GDM1 (cell line): Measurements from ENCODE around the gene FANCC.

Source experiments
- DNase-seq: peaks from one replicate; lab custom pipeline; 2025; lab: John Stamatoyannopoulos, UW

FANCC gene

DNA sequence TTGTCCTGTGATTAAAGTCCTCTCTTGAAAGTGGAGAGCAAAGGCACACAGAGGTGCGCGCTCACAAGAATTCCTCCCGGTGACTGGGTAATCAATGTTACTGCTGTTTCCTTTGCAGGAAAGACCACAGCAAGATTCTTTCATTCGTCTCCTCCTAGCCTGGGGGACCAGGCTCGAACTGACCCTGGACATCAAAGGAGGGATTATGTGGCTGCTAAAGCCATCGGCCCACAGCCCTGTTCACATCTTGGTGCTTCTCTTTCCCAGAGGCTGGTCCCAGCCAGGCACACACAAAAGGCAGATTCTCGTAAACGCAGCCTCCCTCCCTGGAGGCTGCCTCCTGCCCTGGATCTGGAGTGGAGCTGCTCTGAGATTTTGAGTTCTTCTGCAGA, 230.9 kb downstream of the FANCC start:
- DNase-seq: no peak

GRCh38 chr9:95085861-95086563, 231.5 kb downstream of the FANCC start:
- no peak for DNase-seq

DNA sequence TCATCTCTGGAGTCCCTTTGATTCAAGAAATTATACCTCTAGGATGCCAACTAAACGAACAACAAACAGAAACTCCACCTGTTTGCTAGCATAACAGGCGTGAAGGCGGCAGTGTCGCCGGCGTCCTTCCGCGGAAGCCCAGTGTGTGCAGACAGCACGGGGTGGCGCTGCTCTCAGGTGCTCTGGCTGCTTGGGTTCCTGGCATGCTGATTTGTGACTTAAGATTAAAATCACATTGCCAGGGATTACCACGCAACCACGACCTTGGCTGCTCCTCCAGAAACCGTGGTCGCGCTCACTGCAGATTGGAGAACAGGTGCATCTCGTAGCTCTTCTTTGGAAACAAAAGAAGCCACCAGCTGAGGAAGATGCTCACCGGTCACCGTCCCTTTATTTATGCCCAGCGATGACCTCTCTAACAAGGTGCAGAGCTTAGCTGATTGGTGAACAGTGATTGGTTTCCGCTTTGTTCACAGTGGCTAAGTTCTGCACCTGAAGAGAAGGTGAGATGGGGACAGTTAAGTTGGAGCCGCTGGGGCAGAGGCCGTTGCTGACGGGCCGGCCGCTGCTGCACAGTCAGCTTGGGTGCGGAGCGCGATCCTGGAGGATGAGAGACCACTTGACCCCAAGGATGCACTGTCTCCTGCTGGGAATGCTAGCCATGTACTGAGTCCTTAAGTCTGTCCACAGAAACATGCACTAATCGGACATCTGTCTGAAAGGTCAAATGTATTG, 232.3 kb downstream of the FANCC start:
- DNase-seq: no peak

GRCh38 chr9:95084254-95084934, 233.1 kb downstream of the FANCC start:
- DNase-seq: no peak

DNA sequence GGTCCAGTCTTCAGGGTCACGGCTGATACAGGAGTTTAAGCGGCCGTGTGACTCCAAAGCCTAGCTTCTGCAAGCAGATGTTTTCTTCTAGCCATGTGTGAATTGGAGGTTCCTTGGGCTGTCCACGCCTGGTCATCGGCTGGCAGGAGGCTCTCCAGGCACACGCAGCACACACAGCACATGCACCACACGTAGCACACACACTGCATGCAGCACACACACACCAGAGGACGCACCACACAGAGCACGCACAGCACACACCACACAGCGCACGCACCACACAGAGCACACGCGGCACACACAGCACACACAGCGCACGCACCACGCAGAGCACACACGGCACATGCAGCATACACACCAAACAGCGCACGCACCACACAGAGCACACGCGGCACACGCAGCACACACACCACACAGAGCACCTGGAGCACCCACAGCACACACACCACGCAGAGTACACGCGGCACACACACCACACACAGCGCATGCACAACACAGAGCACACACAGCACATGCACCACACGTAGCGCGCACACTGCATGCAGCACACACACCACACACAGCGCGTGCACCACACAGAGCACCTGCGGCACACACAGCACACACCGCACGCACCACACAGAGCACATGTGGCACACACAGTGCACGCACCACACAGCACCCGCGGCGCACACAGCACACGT, 234.3 kb downstream of the FANCC start:
- DNase-seq: no peak

GRCh38 chr9:95082401-95083084, 235.0 kb downstream of the FANCC start:
- no peak for DNase-seq

DNA sequence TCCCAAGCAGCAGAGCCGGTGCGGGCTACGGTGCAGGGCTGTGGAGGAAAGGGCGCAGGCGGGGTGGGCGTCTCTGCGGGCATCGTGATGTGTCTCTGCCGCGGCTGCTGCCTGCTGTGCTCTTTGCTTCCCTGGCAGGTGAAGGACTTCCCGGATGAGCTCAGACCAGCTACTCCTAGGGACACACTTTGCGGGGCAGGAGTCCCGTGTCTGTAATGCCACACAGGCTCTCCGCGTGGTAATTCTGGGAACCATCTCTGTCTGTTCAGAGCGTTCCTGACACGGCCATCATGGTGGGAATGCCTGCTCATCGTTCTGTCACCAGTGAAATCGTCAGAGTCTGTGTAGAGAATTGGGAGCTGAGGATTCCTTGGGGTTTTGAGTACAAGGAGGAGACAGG, 235.5 kb downstream of the FANCC start:
- DNase-seq: no peak

GRCh38 chr9:95080961-95081647, 236.4 kb downstream of the FANCC start:
- DNase-seq: no peak

DNA sequence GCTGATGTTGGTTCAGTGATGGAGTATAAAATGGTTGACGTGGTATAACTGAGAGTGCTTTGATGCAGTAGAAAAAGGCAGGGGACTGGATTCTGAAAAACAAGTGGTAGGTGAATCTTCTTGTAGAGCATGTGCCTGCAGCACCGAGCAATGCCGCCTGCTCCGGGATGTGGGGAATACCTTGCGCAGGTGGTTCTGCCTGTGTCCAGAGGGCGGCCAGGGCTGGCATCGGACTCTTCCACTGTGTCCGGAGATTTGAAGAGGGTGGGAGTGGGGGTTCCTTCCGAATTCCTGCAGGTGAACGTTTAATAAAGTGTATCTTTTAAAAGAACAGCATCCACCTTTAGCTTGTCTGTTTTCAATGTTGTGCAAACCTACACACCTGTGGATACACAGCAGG, 238.0 kb downstream of the FANCC start:
- no peak for DNase-seq

DNA sequence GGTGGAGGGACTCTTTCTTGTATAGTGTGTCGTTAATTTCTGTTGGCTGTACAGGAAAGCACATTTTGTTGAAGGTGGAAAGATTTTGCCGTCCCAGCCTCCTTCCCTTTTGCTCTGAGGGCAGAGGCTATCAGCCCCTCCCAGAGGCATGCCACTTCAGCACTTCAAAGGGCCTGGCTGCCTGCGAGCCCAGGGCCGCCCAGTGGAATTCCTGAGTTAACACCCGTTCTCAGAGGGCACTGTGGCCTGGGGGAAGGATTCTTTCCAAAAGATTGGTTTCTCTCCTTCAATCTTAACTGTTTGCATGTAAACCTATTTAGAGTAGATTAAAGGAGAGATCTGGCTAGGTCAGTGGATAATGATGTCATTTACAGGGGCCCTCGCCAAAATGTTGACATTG, 238.6 kb downstream of the FANCC start:
- DNase-seq: no peak

GRCh38 chr9:95078511-95078910, 239.0 kb downstream of the FANCC start:
- no peak for DNase-seq

DNA sequence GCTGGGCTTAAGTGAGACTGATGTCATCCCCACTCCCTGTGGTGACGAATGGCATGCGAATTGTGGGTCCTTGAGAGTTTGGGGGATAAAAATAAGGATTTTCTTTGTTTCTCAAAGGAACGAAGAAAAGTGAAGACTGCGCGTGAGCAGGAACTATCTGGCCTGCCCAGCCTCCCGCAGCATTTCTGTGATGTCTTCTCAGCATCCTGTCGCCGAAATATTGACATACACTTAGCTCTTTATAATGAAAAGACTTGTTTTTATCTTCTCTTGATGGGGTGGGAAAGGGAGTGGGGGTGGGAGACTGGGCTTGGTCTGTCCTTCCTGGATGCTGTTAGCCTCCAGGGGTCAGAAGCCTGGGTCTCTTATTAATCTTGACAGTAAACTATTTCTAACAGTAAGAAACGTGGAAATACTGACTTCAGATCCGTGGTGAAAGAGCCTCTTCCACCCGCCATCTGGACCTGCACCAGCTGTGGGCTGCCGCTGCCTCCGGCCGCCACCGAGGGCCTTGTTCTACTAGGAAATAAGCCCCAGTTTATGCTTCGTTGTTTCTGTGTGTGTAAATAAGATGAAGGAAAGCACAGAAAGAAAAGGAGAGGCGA, 239.6 kb downstream of the FANCC start:
- no peak for DNase-seq

GRCh38 chr9:95077053-95077765, 240.3 kb downstream of the FANCC start:
- DNase-seq: no peak

DNA sequence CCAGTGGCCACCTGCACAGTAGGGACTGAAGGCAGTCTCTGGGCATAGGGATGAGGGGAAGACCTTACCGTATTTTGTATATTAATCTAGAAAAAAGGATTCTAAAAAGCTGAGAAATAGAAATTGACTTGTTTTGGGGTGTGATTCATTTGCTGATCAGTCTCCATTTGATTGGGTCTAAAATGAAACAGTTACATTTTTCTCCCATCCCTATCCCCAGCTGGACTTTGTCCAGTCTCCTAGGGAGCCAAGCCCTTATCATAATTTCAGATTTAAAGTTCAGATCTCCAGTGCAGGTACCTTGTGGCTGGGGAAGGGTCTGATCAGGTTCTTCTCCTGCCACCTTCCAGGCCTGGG, 240.8 kb downstream of the FANCC start:
- DNase-seq: no peak

DNA sequence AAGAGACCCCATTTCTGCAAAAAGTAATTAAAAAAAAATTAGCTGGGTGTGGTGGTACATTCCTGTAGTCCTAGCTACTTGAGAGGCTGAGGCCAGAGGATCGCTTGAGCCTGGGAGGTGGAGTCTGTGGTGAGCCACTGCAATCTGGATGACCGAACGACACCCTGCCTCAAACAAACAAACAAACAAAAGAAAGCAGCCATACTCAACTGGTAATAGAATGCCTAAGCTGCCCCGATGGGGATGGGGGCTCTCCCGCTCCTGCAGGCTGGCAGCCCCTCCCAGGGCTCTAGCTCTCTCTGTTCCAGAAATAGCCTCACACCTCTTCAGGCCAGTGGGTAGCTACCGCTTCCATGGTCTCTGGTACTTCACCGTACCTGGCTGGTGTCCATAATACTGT, 241.8 kb downstream of the FANCC start:
- no peak for DNase-seq

GRCh38 chr9:95074632-95075031, 242.9 kb downstream of the FANCC start:
- DNase-seq: no peak

DNA sequence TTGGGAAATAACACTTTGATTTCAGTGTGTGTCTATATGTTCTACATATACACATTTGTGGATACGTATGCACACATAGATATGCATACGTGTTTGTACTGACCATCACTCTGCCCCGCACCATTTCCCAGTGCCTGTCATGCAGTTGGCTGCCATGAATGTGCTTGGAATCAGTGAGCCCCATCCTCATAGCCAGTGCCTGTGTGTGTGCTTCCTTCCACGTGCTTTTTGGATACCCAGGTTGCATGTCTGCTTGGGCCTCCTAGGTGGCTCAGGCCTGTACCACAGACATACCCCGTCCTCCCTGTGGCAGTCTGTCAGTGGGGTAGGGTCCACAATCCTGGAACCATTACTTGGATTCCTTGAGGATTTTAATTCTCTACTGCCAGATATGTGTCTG, 243.6 kb downstream of the FANCC start:
- DNase-seq: no peak

- DNase-seq: no peak
These were observed 244.4 kb downstream of the FANCC start for GRCh38 chr9:95073042-95073607.

- no peak for DNase-seq
These were observed 245.6 kb downstream of the FANCC start for GRCh38 chr9:95071925-95072324.

DNA sequence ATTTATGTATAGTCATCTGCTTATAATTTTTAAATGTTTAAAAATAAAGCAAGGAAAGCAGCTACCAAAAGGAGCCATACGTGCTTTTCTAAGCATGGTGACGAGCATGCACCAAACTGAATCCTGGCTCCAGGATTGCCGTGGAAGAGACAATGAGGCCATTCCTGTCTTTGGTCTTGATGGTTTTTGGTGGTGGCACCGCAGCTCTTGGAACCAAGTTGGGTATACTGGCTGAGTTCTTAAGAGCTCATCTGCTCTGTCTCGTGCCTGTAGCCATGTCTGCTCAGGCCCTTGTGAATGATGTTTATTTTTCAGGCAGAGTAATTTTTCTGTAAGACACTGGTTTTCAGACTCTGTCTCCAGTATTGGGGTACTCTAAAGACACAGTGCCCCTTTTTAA, 246.1 kb downstream of the FANCC start:
- no peak for DNase-seq
